CD14-positive monocyte (primary cell): ENCODE results near the gene MUC6. TPM values are rescaled to one million over a fixed set of nuclear protein-coding genes. Genes with fewer than 3 reads are reported as not detected.

Source experiments
- DNase-seq, 3 donors: peaks; one replicate each; pipeline ENCODE4 v3.0.0-alpha.2; 2011 to 2022
- H2AFZ ChIP-seq: 2 replicates; pipeline ENCODE4 v1.6.0; 2012; ENCODE audit warnings: mild to moderate bottlenecking, low read depth, low read length, inconsistent platforms; ENCODE audit not compliant: insufficient read depth, poor library complexity, severe bottlenecking
- H3K27ac ChIP-seq, 2 donors: 1 replicate in 1 of 2; 2 replicates in 1 of 2; pipeline ENCODE4 v1.5.1; 2012 to 2013; ENCODE audit warnings: low read length in 2 of 2, control low read depth in 1 of 2, inconsistent platforms in 1 of 2, low read depth in 1 of 2, mild to moderate bottlenecking in 1 of 2
- H3K27me3 ChIP-seq, 2 donors: one replicate each; pipeline versions ENCODE4 v1.6.0 to v1.6.1; 2011 to 2013; ENCODE audit warnings: low read length in 2 of 2; ENCODE audit not compliant: control insufficient read depth in 2 of 2, insufficient read depth in 2 of 2
- H3K36me3 ChIP-seq, 2 donors: replicated peaks in 1 of 2; 1 replicate in 1 of 2; 2 replicates in 1 of 2; pipeline versions ENCODE4 v1.5.1 to v1.6.1; 2012 to 2013; ENCODE audit warnings: low read length in 2 of 2, control low read depth in 1 of 2, inconsistent platforms in 1 of 2, mild to moderate bottlenecking in 1 of 2; ENCODE audit not compliant: insufficient read depth in 2 of 2, control insufficient read depth in 1 of 2
- H3K4me1 ChIP-seq, 2 donors: 1 replicate in 1 of 2; 2 replicates in 1 of 2; pipeline versions ENCODE4 v1.5.1 to v1.6.1; 2012 to 2013; ENCODE audit warnings: low read length in 2 of 2, control low read depth in 1 of 2, inconsistent platforms in 1 of 2, mild to moderate bottlenecking in 1 of 2, moderate library complexity in 1 of 2; ENCODE audit not compliant: insufficient read depth in 2 of 2, control insufficient read depth in 1 of 2
- H3K4me2 ChIP-seq: replicated peaks from 2 replicates; pipeline ENCODE3; 2012; ENCODE audit warnings: low read length, moderate library complexity, mild to moderate bottlenecking; ENCODE audit not compliant: poor library complexity, severe bottlenecking; ENCODE audit errors: extremely low read depth
- H3K4me3 ChIP-seq, 3 experiments: fragments of 200-600 bp in 1 of 3; sonication (generic) in 1 of 3; replicated peaks in 1 of 3; 1 replicate in 2 of 3; 2 replicates in 1 of 3; pipeline ENCODE4 v1.5.1; 2011 to 2013; ENCODE audit warnings: low read length in 3 of 3, mild to moderate bottlenecking in 3 of 3, control low read depth in 2 of 3, low read depth in 2 of 3, inconsistent platforms in 1 of 3, moderate library complexity in 1 of 3
- H3K79me2 ChIP-seq: 2 replicates; pipeline ENCODE4 v1.6.0; 2012; ENCODE audit warnings: mild to moderate bottlenecking, control low read depth, inconsistent platforms, low read length, moderate library complexity; ENCODE audit not compliant: insufficient read depth
- H3K9ac ChIP-seq: 2 replicates; pipeline ENCODE4 v1.6.0; 2017; ENCODE audit warnings: low read length, mild to moderate bottlenecking; ENCODE audit not compliant: insufficient read depth, poor library complexity, severe bottlenecking
- H3K9me3 ChIP-seq, 2 donors: replicated peaks in 1 of 2; 1 replicate in 1 of 2; 2 replicates in 1 of 2; pipeline versions ENCODE4 v1.5.1 to v1.6.1; 2012 to 2013; ENCODE audit warnings: low read length in 2 of 2, control low read depth in 1 of 2; ENCODE audit not compliant: control insufficient read depth in 1 of 2, insufficient read depth in 1 of 2
- H4K20me1 ChIP-seq: 2 replicates; pipeline ENCODE4 v1.6.0; 2012; ENCODE audit warnings: mild to moderate bottlenecking, low read length, control low read depth, moderate library complexity; ENCODE audit not compliant: insufficient read depth
- H3K27ac Mint-ChIP-seq, 7 donors: one replicate each; pipeline ENCODE4 v1.8.0; 2020; ENCODE audit warnings: mild to moderate bottlenecking in 7 of 7, mixed read lengths in 7 of 7, moderate library complexity in 6 of 7, inconsistent platforms in 2 of 7
- H3K27me3 Mint-ChIP-seq, 3 donors: one replicate each; pipeline ENCODE4 v1.8.0; 2021 to 2022; ENCODE audit warnings: low read depth in 3 of 3, mild to moderate bottlenecking in 3 of 3, mixed read lengths in 3 of 3, moderate library complexity in 3 of 3, inconsistent platforms in 1 of 3
- H3K36me3 Mint-ChIP-seq, 2 donors: one replicate each; pipeline ENCODE4 v1.8.0; 2020; ENCODE audit warnings: mixed read lengths in 2 of 2, inconsistent platforms in 1 of 2, mild to moderate bottlenecking in 1 of 2
- H3K4me1 Mint-ChIP-seq: one replicate; pipeline ENCODE4 v1.8.0; 2020; ENCODE audit warnings: mild to moderate bottlenecking, mixed read lengths
- H3K4me3 Mint-ChIP-seq, 2 donors: one replicate each; pipeline ENCODE4 v1.8.0; 2020; ENCODE audit warnings: mild to moderate bottlenecking in 2 of 2, mixed read lengths in 2 of 2, moderate library complexity in 1 of 2
- H3K9me3 Mint-ChIP-seq, 7 donors: one replicate each; pipeline ENCODE4 v1.8.0; 2020 to 2022; ENCODE audit warnings: mixed read lengths in 7 of 7, mild to moderate bottlenecking in 6 of 7, moderate library complexity in 6 of 7, inconsistent platforms in 2 of 7
- CTCF ChIP-seq: fragments of 200-600 bp; IDR thresholded peaks from one replicate; pipeline ENCODE4 v1.8.0; 2022; ENCODE audit warnings: antibody characterized with exemption, mild to moderate bottlenecking
- WGBS: methylation state at CpG from one replicate; pipeline ENCODE4 v1.1.5; 2013; ENCODE audit warnings: missing lambda C conversion rate; ENCODE audit not compliant: insufficient coverage; 5-methylcytosine and 5-hydroxymethylcytosine counted together
- intact Hi-C, 2 donors: fragments of 100-400 bp; cut with micrococcal nuclease; formaldehyde crosslinking; loops; one replicate each; pipeline versions ENCODE4 v1.15.0 to v1.15.1; 2023
- polyA plus RNA-seq, 3 donors: library from polyadenylated mRNA; depleted of rRNA in 1 of 3; unstranded in 2 of 3; stranded (reverse) in 1 of 3; fragments of 300-500 nt in 2 of 3; fragments of >200 nt in 1 of 3; fragmentation: Illumina TruSeq in 2 of 3; gene quantifications; 1 replicate in 2 of 3; 2 replicates in 1 of 3; pipeline ENCODE4 v1.2.3, GENCODE V29; 2012 to 2021

Gene MUC6
- polyA plus RNA-seq, 3 donors, result not detected

DNA sequence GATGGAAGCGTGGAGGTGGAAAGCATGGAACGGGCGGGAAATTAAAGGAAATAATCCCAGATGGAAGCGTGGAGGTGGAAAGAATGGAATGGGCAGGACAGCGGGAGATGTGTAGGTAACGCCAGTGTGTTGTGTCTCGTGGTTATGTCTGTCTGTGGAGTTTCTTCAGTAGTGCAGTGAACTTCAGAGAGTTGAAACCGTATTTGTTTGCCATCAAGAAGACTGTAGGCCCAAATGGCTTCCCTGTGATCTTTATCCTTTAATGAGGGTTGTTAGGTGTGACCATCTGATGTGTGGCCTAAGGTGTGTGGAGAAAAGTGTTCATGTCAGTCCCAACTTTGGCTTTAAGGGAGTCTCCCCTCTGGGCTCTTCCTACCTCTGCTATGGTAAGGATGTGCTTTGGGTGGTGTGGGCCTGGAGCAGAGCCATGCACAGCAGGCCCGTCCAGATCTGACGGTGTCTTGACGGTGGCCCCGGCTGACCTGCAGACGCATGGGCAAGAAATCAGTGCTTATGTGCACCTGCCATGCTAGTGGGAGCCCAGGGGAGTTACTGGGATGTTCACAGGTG, 71.2 kb downstream of the MUC6 start:
- H3K9ac ChIP-seq, result no peak overlapping the region
- peaks cover 45% of the 10 kb centered on the region for H4K20me1 ChIP-seq
- no peak overlapping the region for H3K4me3 ChIP-seq
- no peak overlapping the region for H2AFZ ChIP-seq
- Mint-ChIP-seq H3K9me3 (peaks cover 0 to 5% (median 0%) of the 10 kb centered on the region in 7 donors), H3K27me3 (peaks cover 0 to 4% (median 1%) of the 10 kb centered on the region in 3 donors), H3K36me3 (peaks cover 50 to 75% of the 10 kb centered on the region in 2 donors), H3K4me3 (no peak overlapping the region), H3K4me1 (peaks cover 19% of the 10 kb centered on the region), H3K27ac (peak overlapping the region in 1 of 7 donors; percentile 45)
- WGBS, result 98% methylated on average over 10 of the region's 13 CpGs
- TF ChIP-seq CTCF, result no peak
- no peaks in the 10 kb centered on the region for H3K79me2 ChIP-seq
- peaks cover 20 to 41% of the 10 kb centered on the region in 2 donors for H3K36me3 ChIP-seq
- peaks cover 0 to 4% of the 10 kb centered on the region in 2 donors for H3K9me3 ChIP-seq
- H3K27me3 ChIP-seq, result no peaks in the 10 kb centered on the region
- intact Hi-C loops, result no loop called here
- peaks cover 0 to 7% of the 10 kb centered on the region in 2 donors for H3K4me1 ChIP-seq
- H3K27ac ChIP-seq, result no peak overlapping the region
- DNase-seq, result no peak
- no peak overlapping the region for H3K4me2 ChIP-seq

DNA sequence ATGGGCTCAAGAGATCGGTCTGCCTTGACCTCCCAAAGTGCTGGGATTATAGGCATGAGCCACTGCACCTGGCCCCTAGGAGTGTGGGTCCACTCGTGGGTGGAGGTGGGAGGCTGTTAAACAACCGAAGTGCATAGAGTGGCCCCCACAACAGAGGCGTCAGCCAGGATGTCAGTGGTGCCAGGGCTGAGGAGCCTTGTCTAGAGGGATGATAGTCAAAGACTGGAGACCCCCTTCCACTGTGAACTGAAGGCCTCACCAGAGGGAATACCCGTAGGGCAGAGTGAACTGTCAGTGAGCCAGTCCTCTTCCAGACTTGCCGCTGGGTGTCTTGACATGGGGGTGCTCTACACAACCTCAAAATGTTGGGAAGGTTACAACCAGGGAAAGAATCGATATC, 72.7 kb downstream of the MUC6 start:
- Histone ChIP-seq H3K9me3 (peaks cover 0 to 4% of the 10 kb centered on the region in 2 donors), H3K4me2 (no peak overlapping the region), H3K4me3 (no peak overlapping the region), H3K4me1 (no peaks in the 10 kb centered on the region), H3K9ac (no peak overlapping the region), H4K20me1 (peaks cover 41% of the 10 kb centered on the region), H3K27ac (no peak overlapping the region), H3K27me3 (no peaks in the 10 kb centered on the region), H3K36me3 (peaks cover 25 to 54% of the 10 kb centered on the region in 2 donors), H2AFZ (no peak overlapping the region), H3K79me2 (no peaks in the 10 kb centered on the region)
- Mint-ChIP-seq H3K27me3 (peaks cover 0 to 1% (median 0%) of the 10 kb centered on the region in 3 donors), H3K4me1 (peaks cover 10% of the 10 kb centered on the region), H3K9me3 (peaks cover 0 to 5% (median 0%) of the 10 kb centered on the region in 7 donors), H3K4me3 (no peak overlapping the region), H3K27ac (no peak overlapping the region), H3K36me3 (peaks cover 53 to 75% of the 10 kb centered on the region in 2 donors)
- WGBS, result 100% methylated on average over 4 of the region's 7 CpGs
- no peak for DNase-seq
- TF ChIP-seq CTCF, result no peak
- intact Hi-C loops, result no loop called here

Other genes starting within 250 kb of the MUC6 start
- gene CEND1, start 246.6 kb downstream of the MUC6 start, polyA plus RNA-seq, result not detected
- 10 to 100 TPM in 1 of 3 donors, 1 to 10 TPM in 2; 4.4 to 20.9 (median 5.6) TPM for gene SLC25A22, start 238.4 kb downstream of the MUC6 start, polyA plus RNA-seq
- 10 to 100 TPM in 1 of 3 donors, 1 to 10 TPM in 2; 1.6 to 25.2 (median 2.6) TPM for gene PIDD1, start 231.5 kb downstream of the MUC6 start, polyA plus RNA-seq
- gene RPLP2, start 226.8 kb downstream of the MUC6 start, polyA plus RNA-seq, result 1,000 to 10,000 TPM in 1 of 3 donors, 100 to 1,000 TPM in 2; 879 to 1,191 (median 990) TPM
- gene PNPLA2, start 217.8 kb downstream of the MUC6 start, polyA plus RNA-seq, result 100 to 1,000 TPM in 1 of 3 donors, 10 to 100 TPM in 2; 26.8 to 321 (median 35.0) TPM
- gene CRACR2B, start 208.8 kb downstream of the MUC6 start, polyA plus RNA-seq, result 10 to 100 TPM in 1 of 3 donors, 1 to 10 TPM in 2; 1.0 to 11.0 (median 1.4) TPM
- 100 to 1,000 TPM in 1 of 3 donors, 10 to 100 TPM in 2; 18.1 to 200 (median 57.4) TPM for gene CD151, start 203.8 kb downstream of the MUC6 start, polyA plus RNA-seq
- gene POLR2L, start 194.2 kb downstream of the MUC6 start, polyA plus RNA-seq, result 100 to 1,000 TPM in 2 of 3 donors, 10 to 100 TPM in 1; 93.9 to 133 (median 110) TPM
- gene TSPAN4, start 193.9 kb downstream of the MUC6 start, polyA plus RNA-seq, result 10 to 100 TPM; 52.6 to 75.5 (median 63.1) TPM
- gene CHID1, start 125.9 kb downstream of the MUC6 start, polyA plus RNA-seq, result 10 to 100 TPM; 23.2 to 45.4 (median 45.0) TPM
- gene AP2A2, start 110.8 kb downstream of the MUC6 start, polyA plus RNA-seq, result 10 to 100 TPM in 1 of 3 donors, 1 to 10 TPM in 2; 5.7 to 61.0 (median 8.2) TPM
- not detected for gene MUC2, start 38.2 kb upstream of the MUC6 start, polyA plus RNA-seq
- gene MUC5AC, start 121.2 kb upstream of the MUC6 start, polyA plus RNA-seq, result not detected
- gene MUC5B, start 186.3 kb upstream of the MUC6 start, polyA plus RNA-seq, result not detected